Uterus (tissue), 4 donors: Measurements from ENCODE around the gene TMEM59L. TPM values are rescaled to one million over a fixed set of nuclear protein-coding genes. Genes with fewer than 3 reads are reported as not detected.

Experiments
- DNase-seq, 2 donors: peaks; one replicate each; pipeline ENCODE4 v3.0.0-alpha.2; 2019 to 2020
- H3K27ac ChIP-seq, 2 donors: fragments of 200-600 bp; sonication (generic); 1 replicate in 1 of 2; 2 replicates in 1 of 2; pipeline ENCODE4 v1.5.1; 2016 to 2018
- H3K27me3 ChIP-seq, 2 donors: fragments of 200-600 bp; sonication (generic); one replicate each; pipeline ENCODE4 v1.5.1; 2018 to 2019; ENCODE audit warnings: control low read depth in 1 of 2
- H3K36me3 ChIP-seq, 2 donors: fragments of 200-600 bp; sonication (generic); one replicate each; pipeline ENCODE4 v1.5.1; 2019; ENCODE audit warnings: control low read depth in 1 of 2
- H3K4me1 ChIP-seq, 2 donors: fragments of 200-600 bp; sonication (generic); one replicate each; pipeline ENCODE4 v1.5.1; 2018 to 2019; ENCODE audit warnings: control low read depth in 1 of 2
- H3K4me3 ChIP-seq, 2 donors: fragments of 200-600 bp; sonication (generic); 1 replicate in 1 of 2; 2 replicates in 1 of 2; pipeline ENCODE4 v1.5.1; 2018 to 2019; ENCODE audit warnings: mild to moderate bottlenecking in 1 of 2
- H3K9me3 ChIP-seq, 2 donors: fragments of 200-600 bp; sonication (generic); one replicate each; pipeline ENCODE4 v1.5.1; 2019; ENCODE audit warnings: control low read depth in 1 of 2
- CTCF ChIP-seq, 4 experiments: fragments of 200-600 bp in 2 of 4; fragments of 450-650 bp in 2 of 4; sonication (generic) in 2 of 4; IDR thresholded peaks; one replicate each; pipeline ENCODE4 v1.5.1; 2016 to 2019; ENCODE audit warnings: antibody characterized with exemption in 4 of 4, mild to moderate bottlenecking in 2 of 4, moderate library complexity in 1 of 4
- POLR2A ChIP-seq, 2 donors: fragments of 450-650 bp; IDR thresholded peaks; one replicate each; pipeline ENCODE4 v1.6.1; 2016; ENCODE audit warnings: antibody characterized with exemption in 2 of 2, mild to moderate bottlenecking in 1 of 2, moderate library complexity in 1 of 2
- intact Hi-C: fragments of 100-400 bp; cut with DNase I; formaldehyde crosslinking; loops from one replicate; pipeline ENCODE4 v1.15.1; 2023; ENCODE audit warnings: low total_unique reads
- total RNA-seq, 4 donors: library from RNA; depleted of rRNA in 3 of 4; stranded (reverse); fragments of >200 nt in 3 of 4; gene quantifications; one replicate each; pipeline versions ENCODE4 v1.1.0 to v1.2.4, GENCODE V29; 2014 to 2023
- donor health status: DM: yes; HTN: yes; CAD: no.

TMEM59L gene
- total RNA-seq, 4 donors from 2014 or later, result 0.26 to 7.5 TPM; not detected in 2

GRCh38 chr19:18603958-18604819, 8.5 kb upstream of the TMEM59L start:
- DNase-seq, result no peak
- H3K27me3 ChIP-seq, result peaks cover 21 to 31% of the 10 kb centered on the region in 2 donors
- no peaks in the 10 kb centered on the region for H3K36me3 ChIP-seq
- no peak overlapping the region for H3K4me3 ChIP-seq
- peaks cover 0 to 19% of the 10 kb centered on the region in 2 donors for H3K4me1 ChIP-seq
- H3K9me3 ChIP-seq, result no peaks in the 10 kb centered on the region
- intact Hi-C loops, result no loop called here
- H3K27ac ChIP-seq, result no peak overlapping the region
- TF ChIP-seq CTCF (IDR thresholded peaks at IDR 0.05) (no peak), POLR2A (IDR thresholded peaks at IDR 0.05) (no peak)

GRCh38 chr19:18604820-18605159, 7.9 kb upstream of the TMEM59L start:
- peaks cover 27 to 35% of the 10 kb centered on the region in 2 donors for H3K27me3 ChIP-seq
- intact Hi-C loops, result no loop called here
- H3K4me1 ChIP-seq, result peaks cover 0 to 19% of the 10 kb centered on the region in 2 donors
- TF ChIP-seq CTCF (IDR thresholded peaks at IDR 0.05) (no peak), POLR2A (IDR thresholded peaks at IDR 0.05) (no peak)
- H3K27ac ChIP-seq, result no peak overlapping the region
- no peak overlapping the region for H3K4me3 ChIP-seq
- no peak for DNase-seq
- H3K9me3 ChIP-seq, result no peaks in the 10 kb centered on the region
- H3K36me3 ChIP-seq, result no peaks in the 10 kb centered on the region

- H3K4me1 ChIP-seq, result peaks cover 0 to 19% of the 10 kb centered on the region in 2 donors
- no peak for DNase-seq
- H3K27ac ChIP-seq, result no peak overlapping the region
- H3K9me3 ChIP-seq, result no peaks in the 10 kb centered on the region
- H3K4me3 ChIP-seq, result no peak overlapping the region
- intact Hi-C loops, result no loop called here
- H3K27me3 ChIP-seq, result peaks cover 31 to 39% of the 10 kb centered on the region in 2 donors
- no peaks in the 10 kb centered on the region for H3K36me3 ChIP-seq
- no peak for TF ChIP-seq CTCF (IDR thresholded peaks at IDR 0.05)
- TF ChIP-seq POLR2A (IDR thresholded peaks at IDR 0.05), result no peak
Observed at GRCh38 chr19:18605196-18605545, 7.5 kb upstream of the TMEM59L start.

- no peak for DNase-seq
- no peaks in the 10 kb centered on the region for H3K36me3 ChIP-seq
- no peak overlapping the region for H3K27ac ChIP-seq
- H3K9me3 ChIP-seq, result no peaks in the 10 kb centered on the region
- H3K4me3 ChIP-seq, result no peak overlapping the region
- peaks cover 36 to 42% of the 10 kb centered on the region in 2 donors for H3K27me3 ChIP-seq
- H3K4me1 ChIP-seq, result peaks cover 0 to 19% of the 10 kb centered on the region in 2 donors
- intact Hi-C loops, result no loop called here
- TF ChIP-seq CTCF (IDR thresholded peaks at IDR 0.05) (no peak), POLR2A (IDR thresholded peaks at IDR 0.05) (no peak)
Observed at GRCh38 chr19:18605546-18606280, 7.0 kb upstream of the TMEM59L start.
